HUDEP-2 (cell line): ENCODE results near the gene TWSG1.
"Not testable (repeated sequence)": the region's sequence is repeated elsewhere in the genome, so short reads cannot be mapped to it uniquely, and the experiment has no call there.

Experiments used
- DNase-seq, 76 experiments: peaks; one replicate each; lab custom pipeline; 2025; ENCODE audit not compliant: unreplicated experiment in 76 of 76; lab: John Stamatoyannopoulos, UW

Gene TWSG1

GRCh38 chr18:9449600-9450414 is 115.2 kb downstream of the TWSG1 start:
- DNase-seq = no peak

GRCh38 chr18:9450920-9451319 is 116.3 kb downstream of the TWSG1 start:
- DNase-seq = not testable (repeated sequence)
